Neural progenitor cell (in vitro differentiated cells): ENCODE results near the gene CACNB4. TPM values are rescaled to one million over a fixed set of nuclear protein-coding genes. Genes with fewer than 3 reads are reported as not detected.

ENCODE experiments used
- DNase-seq: peaks from one replicate; pipeline ENCODE4 v3.0.0-alpha.2; 2016; ENCODE audit warnings: low spot score
- H2AFZ ChIP-seq: fragments of 200-600 bp; sonication (generic); replicated peaks from 2 replicates; pipeline ENCODE4 v1.6.1; 2016; ENCODE audit warnings: antibody characterized with exemption
- H3F3A ChIP-seq: fragments of 200-600 bp; sonication (generic); 2 replicates; pipeline ENCODE4 v1.6.1; 2016; ENCODE audit warnings: antibody characterized with exemption, low read depth
- H3K27ac ChIP-seq: fragments of 200-600 bp; sonication (generic); 2 replicates; pipeline ENCODE4 v1.5.1; 2016; ENCODE audit warnings: mild to moderate bottlenecking
- H3K27me3 ChIP-seq: fragments of 200-600 bp; sonication (generic); 2 replicates; pipeline ENCODE4 v1.6.1; 2016; ENCODE audit warnings: mild to moderate bottlenecking, moderate library complexity
- H3K36me3 ChIP-seq: fragments of 200-600 bp; sonication (generic); 2 replicates; pipeline ENCODE4 v1.5.1; 2016
- H3K4me1 ChIP-seq: fragments of 200-600 bp; sonication (generic); 2 replicates; pipeline ENCODE4 v1.6.1; 2016; ENCODE audit warnings: mixed run types
- H3K4me2 ChIP-seq: fragments of 200-600 bp; sonication (generic); 2 replicates; pipeline ENCODE4 v1.6.1; 2016
- H3K4me3 ChIP-seq: fragments of 200-600 bp; sonication (generic); 2 replicates; pipeline ENCODE4 v1.5.1; 2016
- H3K79me2 ChIP-seq: fragments of 200-600 bp; sonication (generic); 2 replicates; pipeline ENCODE4 v1.6.1; 2016; ENCODE audit warnings: low read depth
- H3K9ac ChIP-seq: fragments of 200-600 bp; sonication (generic); 2 replicates; pipeline ENCODE4 v1.6.1; 2016
- H3K9me3 ChIP-seq: fragments of 200-600 bp; sonication (generic); 2 replicates; pipeline ENCODE4 v1.5.1; 2016; ENCODE audit warnings: low read depth
- H4K20me1 ChIP-seq: fragments of 200-600 bp; sonication (generic); 2 replicates; pipeline ENCODE4 v1.6.1; 2016; ENCODE audit warnings: low read depth
- H3K27ac Mint-ChIP-seq: 3 replicates; pipeline ENCODE4 v1.8.0; 2021; ENCODE audit warnings: mixed read lengths
- H3K27me3 Mint-ChIP-seq: 2 replicates; pipeline ENCODE4 v1.8.0; 2022; ENCODE audit warnings: low read depth, mild to moderate bottlenecking, inconsistent platforms, moderate library complexity, mixed read lengths; ENCODE audit not compliant: insufficient read depth
- H3K36me3 Mint-ChIP-seq: 3 replicates; pipeline ENCODE4 v1.8.0; 2021; ENCODE audit warnings: mixed read lengths
- H3K4me1 Mint-ChIP-seq: 3 replicates; pipeline ENCODE4 v1.8.0; 2021; ENCODE audit warnings: mixed read lengths
- H3K4me3 Mint-ChIP-seq: 3 replicates; pipeline ENCODE4 v1.8.0; 2021; ENCODE audit warnings: mild to moderate bottlenecking, moderate library complexity, mixed read lengths
- H3K9me3 Mint-ChIP-seq: 3 replicates; pipeline ENCODE4 v1.8.0; 2020; ENCODE audit warnings: mixed read lengths
- EZH2 ChIP-seq: fragments of 200-600 bp; sonication (generic); IDR thresholded peaks from 2 replicates; pipeline ENCODE4 v1.6.1; 2017; ENCODE audit warnings: antibody characterized with exemption, mild to moderate bottlenecking, moderate library complexity
- EZH2phosphoT487 ChIP-seq: fragments of 200-600 bp; sonication (generic); IDR thresholded peaks from 2 replicates; pipeline ENCODE4 v1.6.1; 2017; ENCODE audit warnings: antibody characterized with exemption
- total RNA-seq: library from RNA; depleted of rRNA; stranded (reverse); fragments of >200 nt; gene quantifications from 2 replicates; pipeline ENCODE4 v1.2.3, GENCODE V29; 2015; ENCODE audit warnings: low replicate concordance
- TF ChIP-seq, protein P1 (sequence below): fragments of 200-600 bp; sonication (generic); IDR thresholded peaks from 2 replicates; pipeline ENCODE4 v1.5.1; 2017; ENCODE audit warnings: antibody characterized with exemption, mild to moderate bottlenecking

CACNB4 gene
- total RNA-seq, 1 donor from 2014 or later, result 14.2 TPM

DNA sequence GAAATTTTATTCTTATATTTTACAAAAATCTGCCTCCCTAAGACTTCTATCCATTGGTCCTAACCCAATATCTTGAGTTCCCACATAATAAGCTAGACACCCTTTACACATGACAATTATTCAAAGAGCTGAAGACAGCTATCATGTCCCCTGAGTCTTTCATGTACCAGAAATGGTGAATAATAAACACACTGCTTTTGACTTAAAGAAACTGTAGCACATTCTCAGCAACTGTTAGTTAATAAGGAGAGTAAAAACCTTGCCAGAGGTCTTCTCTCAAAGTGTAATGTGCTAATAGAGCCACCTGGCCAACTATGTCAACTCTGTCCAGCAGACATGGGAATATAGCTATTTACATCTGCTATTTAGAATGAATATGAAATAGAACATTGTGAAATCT lies 160.9 kb downstream of the CACNB4 start:
- H3K9ac ChIP-seq, result no peak overlapping the region
- no peaks in the 10 kb centered on the region for H3K4me1 Mint-ChIP-seq
- H3K27me3 Mint-ChIP-seq, result peaks cover 6% of the 10 kb centered on the region

DNA sequence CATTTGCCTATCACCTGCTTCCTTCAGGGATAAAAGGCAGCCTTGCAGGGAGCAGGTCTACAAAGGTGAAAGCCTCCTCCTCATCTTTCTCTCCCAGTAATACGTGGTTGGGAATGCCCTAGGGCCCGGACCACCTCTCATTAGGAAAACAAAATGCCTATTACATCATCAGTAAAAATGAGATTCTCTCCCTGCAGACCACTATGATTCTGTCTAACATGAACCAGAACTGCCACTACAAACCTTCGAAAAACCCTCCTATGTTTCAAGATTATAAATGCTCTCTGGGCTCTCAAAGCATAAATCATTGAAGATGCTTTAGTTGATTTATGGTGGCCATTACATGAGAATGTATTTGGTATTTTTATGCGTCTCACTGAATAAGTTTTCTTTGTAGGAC lies 162.2 kb downstream of the CACNB4 start:
- no peak overlapping the region for H3K27ac Mint-ChIP-seq
- no peak overlapping the region for H3K4me3 ChIP-seq
- no peaks in the 10 kb centered on the region for H4K20me1 ChIP-seq
- TF ChIP-seq EZH2, result no peak
- TF ChIP-seq, protein P1, sequence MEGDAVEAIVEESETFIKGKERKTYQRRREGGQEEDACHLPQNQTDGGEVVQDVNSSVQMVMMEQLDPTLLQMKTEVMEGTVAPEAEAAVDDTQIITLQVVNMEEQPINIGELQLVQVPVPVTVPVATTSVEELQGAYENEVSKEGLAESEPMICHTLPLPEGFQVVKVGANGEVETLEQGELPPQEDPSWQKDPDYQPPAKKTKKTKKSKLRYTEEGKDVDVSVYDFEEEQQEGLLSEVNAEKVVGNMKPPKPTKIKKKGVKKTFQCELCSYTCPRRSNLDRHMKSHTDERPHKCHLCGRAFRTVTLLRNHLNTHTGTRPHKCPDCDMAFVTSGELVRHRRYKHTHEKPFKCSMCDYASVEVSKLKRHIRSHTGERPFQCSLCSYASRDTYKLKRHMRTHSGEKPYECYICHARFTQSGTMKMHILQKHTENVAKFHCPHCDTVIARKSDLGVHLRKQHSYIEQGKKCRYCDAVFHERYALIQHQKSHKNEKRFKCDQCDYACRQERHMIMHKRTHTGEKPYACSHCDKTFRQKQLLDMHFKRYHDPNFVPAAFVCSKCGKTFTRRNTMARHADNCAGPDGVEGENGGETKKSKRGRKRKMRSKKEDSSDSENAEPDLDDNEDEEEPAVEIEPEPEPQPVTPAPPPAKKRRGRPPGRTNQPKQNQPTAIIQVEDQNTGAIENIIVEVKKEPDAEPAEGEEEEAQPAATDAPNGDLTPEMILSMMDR, result no peak
- no peak for TF ChIP-seq EZH2phosphoT487
- DNase-seq, result no peak
- H3K36me3 ChIP-seq, result no peaks in the 10 kb centered on the region
- H3K4me2 ChIP-seq, result no peak overlapping the region
- H3K79me2 ChIP-seq, result no peaks in the 10 kb centered on the region
- H2AFZ ChIP-seq, result no peak overlapping the region
- no peak overlapping the region for H3K9ac ChIP-seq
- no peaks in the 10 kb centered on the region for H3K4me1 Mint-ChIP-seq
- H3K36me3 Mint-ChIP-seq, result no peaks in the 10 kb centered on the region
- H3K27ac ChIP-seq, result no peak overlapping the region
- H3K27me3 Mint-ChIP-seq, result peaks cover 6% of the 10 kb centered on the region
- no peaks in the 10 kb centered on the region for H3K9me3 ChIP-seq
- no peaks in the 10 kb centered on the region for H3K27me3 ChIP-seq
- no peaks in the 10 kb centered on the region for H3K4me1 ChIP-seq
- no peaks in the 10 kb centered on the region for H3F3A ChIP-seq
- H3K9me3 Mint-ChIP-seq, result peaks cover under 1% of the 10 kb centered on the region
- H3K4me3 Mint-ChIP-seq, result no peak overlapping the region

More for the DNA sequence above, 160.9 kb downstream of the CACNB4 start:
- H3K79me2 ChIP-seq, result no peaks in the 10 kb centered on the region
- no peak overlapping the region for H3K4me3 ChIP-seq
- Mint-ChIP-seq H3K4me3 (no peak overlapping the region), H3K36me3 (peaks cover 2% of the 10 kb centered on the region), H3K27ac (no peak overlapping the region), H3K9me3 (peaks cover 12% of the 10 kb centered on the region)
- no peak overlapping the region for H3K4me2 ChIP-seq
- TF ChIP-seq, protein P1, result no peak
- TF ChIP-seq EZH2phosphoT487 (no peak), EZH2 (no peak)
- no peaks in the 10 kb centered on the region for H3K36me3 ChIP-seq
- no peak overlapping the region for H3K27ac ChIP-seq
- no peaks in the 10 kb centered on the region for H4K20me1 ChIP-seq
- no peak overlapping the region for H2AFZ ChIP-seq
- no peaks in the 10 kb centered on the region for H3K27me3 ChIP-seq
- no peak for DNase-seq
- no peaks in the 10 kb centered on the region for H3F3A ChIP-seq
- H3K4me1 ChIP-seq, result no peaks in the 10 kb centered on the region
- no peaks in the 10 kb centered on the region for H3K9me3 ChIP-seq

DNA sequence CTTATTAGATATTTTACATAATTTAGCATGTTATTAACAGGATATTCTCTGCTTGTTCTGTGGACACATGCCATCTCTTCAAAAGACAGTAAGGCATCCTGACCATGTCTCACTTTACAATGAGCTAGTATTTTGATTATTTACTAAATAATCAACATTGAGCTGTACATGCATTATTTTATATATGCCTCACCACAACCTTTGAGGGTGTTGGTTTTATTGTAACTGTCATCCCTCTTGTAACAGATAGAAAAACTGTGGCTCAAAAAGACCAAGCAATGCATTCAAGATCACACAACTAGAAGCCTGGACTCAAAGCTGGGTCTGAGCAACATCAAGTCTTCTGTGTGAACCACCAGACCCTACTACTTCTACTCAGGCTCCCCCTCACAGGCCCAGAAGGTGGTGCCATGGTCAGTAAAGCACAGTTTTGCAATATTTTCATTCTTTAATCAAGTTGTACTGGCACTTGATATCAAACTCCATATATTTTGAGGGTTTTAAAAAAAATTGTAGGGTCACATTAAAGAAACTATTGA lies 165.5 kb downstream of the CACNB4 start:
- no peaks in the 10 kb centered on the region for H3K36me3 Mint-ChIP-seq
- Histone ChIP-seq H3F3A (no peaks in the 10 kb centered on the region), H3K4me2 (no peak overlapping the region), H3K4me3 (no peak overlapping the region), H3K9me3 (no peaks in the 10 kb centered on the region), H2AFZ (no peak overlapping the region), H3K36me3 (no peaks in the 10 kb centered on the region), H3K4me1 (no peaks in the 10 kb centered on the region), H3K79me2 (no peaks in the 10 kb centered on the region), H4K20me1 (no peaks in the 10 kb centered on the region), H3K9ac (no peak overlapping the region), H3K27me3 (no peaks in the 10 kb centered on the region), H3K27ac (no peak overlapping the region)
- peaks cover 3% of the 10 kb centered on the region for H3K27me3 Mint-ChIP-seq
- DNase-seq, result no peak
- no peak overlapping the region for H3K27ac Mint-ChIP-seq
- H3K4me3 Mint-ChIP-seq, result no peak overlapping the region
- H3K9me3 Mint-ChIP-seq, result no peaks in the 10 kb centered on the region
- TF ChIP-seq EZH2phosphoT487, result no peak
- no peak for TF ChIP-seq EZH2
- TF ChIP-seq, protein P1, result no peak
- no peaks in the 10 kb centered on the region for H3K4me1 Mint-ChIP-seq
